ENCODE measurements around the gene SSUH2. TPM values are rescaled to one million over a fixed set of nuclear protein-coding genes. Genes with fewer than 3 reads are reported as not detected.

The SSUH2 gene
- total RNA-seq, 4 donors from 2014 or later: 0.15 to 0.33 TPM; not detected in 2

GRCh38 chr3:8637348-8637747 lies 7.2 kb downstream of the SSUH2 start:
- ATAC-seq: no peak
- H3K4me1 ChIP-seq: peaks cover 0 to 10% of the 10 kb centered on the region in 2 donors
- intact Hi-C loops (cut with DNase I; ENCODE audit: low total_unique reads) (no loop called here), in situ Hi-C loops (cut with MboI; ENCODE audit: low sequenced_read_pairs in 4 of 4) (no loop called here)
- no peaks in the 10 kb centered on the region for H3K27me3 ChIP-seq
- H3K4me3 ChIP-seq: no peak overlapping the region
- H3K36me3 ChIP-seq: no peaks in the 10 kb centered on the region
- no peak overlapping the region for H3K27ac ChIP-seq
- no peak for DNase-seq
- H3K9me3 ChIP-seq: peaks cover 0 to 5% (median 0%) of the 10 kb centered on the region in 3 donors
- TF ChIP-seq POLR2A (IDR thresholded peaks at IDR 0.05) (no peak), CTCF (IDR thresholded peaks at IDR 0.05 in 4 of 5, conservative IDR thresholded peaks at IDR 0.05 in 1 of 5) (no peak)

GRCh38 chr3:8635631-8636030 lies 9.0 kb downstream of the SSUH2 start:
- DNase-seq (no peak), ATAC-seq (no peak)
- H3K36me3 ChIP-seq: no peaks in the 10 kb centered on the region
- in situ Hi-C loops (cut with MboI; ENCODE audit: low sequenced_read_pairs in 4 of 4): no loop called here
- H3K27me3 ChIP-seq: no peaks in the 10 kb centered on the region
- TF ChIP-seq CTCF (IDR thresholded peaks at IDR 0.05 in 4 of 5, conservative IDR thresholded peaks at IDR 0.05 in 1 of 5): no peak
- TF ChIP-seq POLR2A (IDR thresholded peaks at IDR 0.05): no peak
- no peak overlapping the region for H3K4me3 ChIP-seq
- intact Hi-C loops (cut with DNase I; ENCODE audit: low total_unique reads): no loop called here
- H3K9me3 ChIP-seq: peaks cover 0 to 5% (median 0%) of the 10 kb centered on the region in 3 donors
- no peak overlapping the region for H3K27ac ChIP-seq
- peaks cover 0 to 10% of the 10 kb centered on the region in 2 donors for H3K4me1 ChIP-seq

GRCh38 chr3:8635125-8635524 lies 9.5 kb downstream of the SSUH2 start:
- intact Hi-C loops (cut with DNase I; ENCODE audit: low total_unique reads) (no loop called here), in situ Hi-C loops (cut with MboI; ENCODE audit: low sequenced_read_pairs in 4 of 4) (no loop called here)
- Histone ChIP-seq H3K4me3 (no peak overlapping the region), H3K9me3 (peaks cover 0 to 5% (median 0%) of the 10 kb centered on the region in 3 donors), H3K27ac (no peak overlapping the region), H3K36me3 (no peaks in the 10 kb centered on the region), H3K27me3 (no peaks in the 10 kb centered on the region), H3K4me1 (peaks cover 0 to 10% of the 10 kb centered on the region in 2 donors)
- no peak for ATAC-seq
- no peak for DNase-seq
- TF ChIP-seq CTCF (IDR thresholded peaks at IDR 0.05 in 4 of 5, conservative IDR thresholded peaks at IDR 0.05 in 1 of 5) (no peak), POLR2A (IDR thresholded peaks at IDR 0.05) (no peak)

- H3K36me3 ChIP-seq: no peaks in the 10 kb centered on the region
- H3K9me3 ChIP-seq: peaks cover 0 to 5% (median 0%) of the 10 kb centered on the region in 3 donors
- TF ChIP-seq CTCF (IDR thresholded peaks at IDR 0.05 in 4 of 5, conservative IDR thresholded peaks at IDR 0.05 in 1 of 5) (no peak), POLR2A (IDR thresholded peaks at IDR 0.05) (no peak)
- in situ Hi-C loops (cut with MboI; ENCODE audit: low sequenced_read_pairs in 4 of 4) (no loop called here), intact Hi-C loops (cut with DNase I; ENCODE audit: low total_unique reads) (no loop called here)
- no peaks in the 10 kb centered on the region for H3K27me3 ChIP-seq
- no peak overlapping the region for H3K27ac ChIP-seq
- peaks cover 8 to 9% of the 10 kb centered on the region in 2 donors for H3K4me1 ChIP-seq
- no peak overlapping the region for H3K4me3 ChIP-seq
- no peak for DNase-seq
- no peak for ATAC-seq
Observed at GRCh38 chr3:8632402-8633237, 12.0 kb downstream of the SSUH2 start.

Measured in gastrocnemius medialis (tissue), 4 donors.